Tibial nerve (tissue), 4 donors: ENCODE results near the gene NAXD. TPM values are rescaled to one million over a fixed set of nuclear protein-coding genes. Genes with fewer than 3 reads are reported as not detected.
"Not testable (repeated sequence)": the region's sequence is repeated elsewhere in the genome, so short reads cannot be mapped to it uniquely, and the experiment has no call there.

Experiments
- DNase-seq, 2 donors: peaks; one replicate each; pipeline ENCODE4 v3.0.0-alpha.2; 2019; ENCODE audit warnings: low spot score in 2 of 2
- H3K27ac ChIP-seq, 4 donors: fragments of 200-600 bp; sonication (generic) in 3 of 4; one replicate each; pipeline ENCODE4 v1.5.1; 2017 to 2019; ENCODE audit warnings: mild to moderate bottlenecking in 1 of 4
- H3K27me3 ChIP-seq, 2 donors: fragments of 200-600 bp; sonication (generic) in 1 of 2; one replicate each; pipeline versions ENCODE4 v1.5.1 to v1.6.0; 2017 to 2019
- H3K36me3 ChIP-seq, 3 donors: fragments of 200-600 bp; sonication (generic); one replicate each; pipeline ENCODE4 v1.5.1; 2018 to 2019
- H3K4me1 ChIP-seq, 4 donors: fragments of 200-600 bp; sonication (generic) in 3 of 4; one replicate each; pipeline ENCODE4 v1.5.1; 2017 to 2019
- H3K4me3 ChIP-seq, 4 donors: fragments of 200-600 bp; sonication (generic) in 3 of 4; one replicate each; pipeline ENCODE4 v1.5.1; 2017 to 2019; ENCODE audit warnings: mild to moderate bottlenecking in 1 of 4, moderate library complexity in 1 of 4
- H3K9me3 ChIP-seq, 4 donors: fragments of 200-600 bp; sonication (generic) in 3 of 4; one replicate each; pipeline ENCODE4 v1.5.1; 2017 to 2019
- EP300 ChIP-seq, 2 donors: sonication (generic); formaldehyde crosslinking; IDR thresholded peaks; one replicate each; pipeline ENCODE4 v1.6.1; 2017; ENCODE audit warnings: antibody characterized with exemption in 2 of 2, mild to moderate bottlenecking in 1 of 2
- POLR2A ChIP-seq, 2 donors: fragments of 450-650 bp; IDR thresholded peaks; one replicate each; pipeline ENCODE4 v1.6.1; 2017; ENCODE audit warnings: antibody characterized with exemption in 2 of 2, mild to moderate bottlenecking in 2 of 2, moderate library complexity in 2 of 2
- WGBS, 2 donors: methylation state at CpG; one replicate each; pipeline ENCODE4 v1.1.5; 2018; 5-methylcytosine and 5-hydroxymethylcytosine counted together
- total RNA-seq, 4 donors: library from RNA; depleted of rRNA; stranded (reverse); fragments of >200 nt; gene quantifications; one replicate each; pipeline ENCODE4 v1.1.0, GENCODE V29; 2016
- TF ChIP-seq, protein P1 (sequence below), 5 experiments: fragments of 200-600 bp in 3 of 5; fragments of 450-650 bp in 2 of 5; sonication (generic) in 3 of 5; IDR thresholded peaks; one replicate each; pipeline ENCODE4 v1.5.1; 2016 to 2019; ENCODE audit warnings: antibody characterized with exemption in 5 of 5, mild to moderate bottlenecking in 3 of 5, moderate library complexity in 2 of 5

Gene NAXD
- total RNA-seq, 4 donors from 2014 or later: 27.6 to 45.7 (median 38.5) TPM

DNA sequence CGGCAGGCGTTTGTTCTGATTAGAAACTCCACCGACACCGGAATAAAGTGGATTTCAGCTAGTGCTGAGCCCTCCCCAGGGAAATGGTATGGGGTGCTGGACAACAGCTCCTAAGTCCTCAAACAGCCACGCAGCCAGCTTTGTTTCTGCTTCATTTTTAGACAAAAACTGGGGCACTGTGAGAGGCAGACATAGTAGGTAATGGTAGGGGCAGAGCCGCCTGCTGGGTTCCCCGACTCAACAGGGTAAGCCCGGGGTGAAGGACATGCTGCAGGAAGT, 50.8 kb downstream of the NAXD start:
- no peak overlapping the region for H3K4me3 ChIP-seq
- H3K36me3 ChIP-seq: peaks cover 7 to 100% (median 10%) of the 10 kb centered on the region in 3 donors
- H3K9me3 ChIP-seq: peaks cover 0 to 7% (median 0%) of the 10 kb centered on the region in 4 donors
- H3K4me1 ChIP-seq: no peaks in the 10 kb centered on the region
- H3K27ac ChIP-seq: no peak overlapping the region
- no peaks in the 10 kb centered on the region for H3K27me3 ChIP-seq
- TF ChIP-seq EP300 (IDR thresholded peaks at IDR 0.05): no peak
- no peak for TF ChIP-seq POLR2A (IDR thresholded peaks at IDR 0.05)
- TF ChIP-seq, protein P1, sequence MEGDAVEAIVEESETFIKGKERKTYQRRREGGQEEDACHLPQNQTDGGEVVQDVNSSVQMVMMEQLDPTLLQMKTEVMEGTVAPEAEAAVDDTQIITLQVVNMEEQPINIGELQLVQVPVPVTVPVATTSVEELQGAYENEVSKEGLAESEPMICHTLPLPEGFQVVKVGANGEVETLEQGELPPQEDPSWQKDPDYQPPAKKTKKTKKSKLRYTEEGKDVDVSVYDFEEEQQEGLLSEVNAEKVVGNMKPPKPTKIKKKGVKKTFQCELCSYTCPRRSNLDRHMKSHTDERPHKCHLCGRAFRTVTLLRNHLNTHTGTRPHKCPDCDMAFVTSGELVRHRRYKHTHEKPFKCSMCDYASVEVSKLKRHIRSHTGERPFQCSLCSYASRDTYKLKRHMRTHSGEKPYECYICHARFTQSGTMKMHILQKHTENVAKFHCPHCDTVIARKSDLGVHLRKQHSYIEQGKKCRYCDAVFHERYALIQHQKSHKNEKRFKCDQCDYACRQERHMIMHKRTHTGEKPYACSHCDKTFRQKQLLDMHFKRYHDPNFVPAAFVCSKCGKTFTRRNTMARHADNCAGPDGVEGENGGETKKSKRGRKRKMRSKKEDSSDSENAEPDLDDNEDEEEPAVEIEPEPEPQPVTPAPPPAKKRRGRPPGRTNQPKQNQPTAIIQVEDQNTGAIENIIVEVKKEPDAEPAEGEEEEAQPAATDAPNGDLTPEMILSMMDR (IDR thresholded peaks at IDR 0.05): no peak
- 76 to 84% methylated on average over 8 of the region's 8 CpGs for WGBS, 2 donors
- DNase-seq: no peak

GRCh38 chr13:110669036-110669435, 53.7 kb downstream of the NAXD start:
- TF ChIP-seq, protein P1 (IDR thresholded peaks at IDR 0.05): no peak
- TF ChIP-seq POLR2A (IDR thresholded peaks at IDR 0.05) (no peak), EP300 (IDR thresholded peaks at IDR 0.05) (no peak)
- H3K4me1 ChIP-seq: no peaks in the 10 kb centered on the region
- no peak overlapping the region for H3K27ac ChIP-seq
- peaks cover 5 to 77% (median 10%) of the 10 kb centered on the region in 3 donors for H3K36me3 ChIP-seq
- no peaks in the 10 kb centered on the region for H3K27me3 ChIP-seq
- no peak for DNase-seq
- H3K4me3 ChIP-seq: no peak overlapping the region
- 90 to 96% methylated on average over 9 of the region's 9 CpGs for WGBS, 2 donors
- peaks cover 0 to 9% (median 0%) of the 10 kb centered on the region in 4 donors for H3K9me3 ChIP-seq

DNA sequence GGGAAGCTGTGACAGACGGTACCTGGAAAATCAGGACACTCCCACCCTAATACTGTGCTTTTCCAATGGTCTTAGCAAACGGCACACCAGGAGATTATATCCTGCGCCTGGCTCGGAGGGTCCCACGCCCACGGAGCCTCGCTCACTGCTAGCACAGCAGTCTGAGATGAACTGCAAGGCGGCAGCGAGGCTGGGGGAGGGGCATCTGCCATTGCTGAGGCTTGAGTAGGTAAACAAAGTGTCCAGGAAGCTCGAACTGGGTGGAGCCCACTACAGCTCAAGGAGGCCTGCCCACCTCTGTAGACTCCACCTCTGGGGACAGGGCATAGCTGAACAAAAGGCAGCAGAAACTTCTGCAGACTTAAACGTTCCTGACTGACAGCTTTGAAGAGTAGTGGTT, 54.5 kb downstream of the NAXD start:
- DNase-seq, H3K4me1 ChIP-seq, H3K27me3 ChIP-seq, H3K27ac ChIP-seq, H3K4me3 ChIP-seq: not testable (repeated sequence)
- 95 to 99% methylated on average over 11 of the region's 11 CpGs for WGBS, 2 donors
- peaks cover 0 to 13% (median 0%) of the 10 kb centered on the region in 4 donors for H3K9me3 ChIP-seq
- H3K36me3 ChIP-seq: peaks cover 5 to 76% (median 10%) of the 10 kb centered on the region in 3 donors

DNA sequence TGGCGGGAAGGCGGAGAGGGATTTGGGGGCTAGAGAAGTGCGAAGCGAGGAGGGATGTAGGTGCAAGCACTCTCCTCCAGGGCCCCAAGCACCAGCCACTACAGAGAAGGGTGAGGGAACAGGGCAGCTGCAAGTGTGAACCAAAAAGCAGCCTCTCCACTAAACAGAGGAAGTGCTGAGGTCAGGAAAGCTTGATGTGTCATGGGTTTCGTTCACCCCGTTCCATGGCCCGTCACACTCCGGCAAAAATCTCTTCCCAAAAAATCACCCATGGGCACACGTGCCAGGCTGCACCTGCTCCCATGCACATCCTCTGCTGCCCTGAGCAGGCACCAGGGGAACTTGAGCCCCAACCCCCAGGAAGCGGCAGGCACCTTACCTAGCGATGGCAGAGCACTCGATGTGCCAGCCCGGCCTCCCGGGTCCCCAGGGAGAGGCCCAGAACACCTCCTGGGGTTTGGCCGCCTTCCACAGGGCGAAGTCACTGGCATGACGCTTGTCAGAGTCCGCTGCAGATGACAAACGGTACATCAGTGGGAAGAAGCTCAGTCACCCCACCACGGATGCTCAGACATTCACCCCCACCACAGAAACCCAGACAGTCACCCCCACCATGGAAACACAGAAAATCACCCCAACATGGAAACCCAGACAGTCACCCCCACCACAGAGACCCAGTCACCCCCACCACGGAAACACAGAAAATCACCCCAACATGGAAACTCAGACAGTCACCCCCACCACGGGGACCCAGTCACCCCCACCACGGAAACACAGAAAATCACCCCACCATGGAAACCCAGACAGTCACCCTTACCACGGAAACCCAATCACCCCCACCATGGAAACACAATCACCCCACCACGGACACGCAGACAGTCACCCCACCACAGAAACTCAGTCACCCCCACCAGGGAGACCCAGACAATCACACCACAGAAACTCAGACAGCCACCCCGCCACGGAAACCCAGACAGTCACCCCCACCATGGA, 61.5 kb downstream of the NAXD start:
- H3K36me3 ChIP-seq: peaks cover 0 to 64% (median 3%) of the 10 kb centered on the region in 3 donors
- H3K27me3 ChIP-seq: no peaks in the 10 kb centered on the region
- DNase-seq: no peak
- 90 to 93% methylated on average over 23 of the region's 28 CpGs for WGBS, 2 donors
- H3K4me1 ChIP-seq: no peaks in the 10 kb centered on the region
- no peak overlapping the region for H3K4me3 ChIP-seq
- H3K9me3 ChIP-seq: peaks cover 0 to 6% (median 0%) of the 10 kb centered on the region in 4 donors
- TF ChIP-seq, protein P1 (IDR thresholded peaks at IDR 0.05): no peak
- TF ChIP-seq POLR2A (IDR thresholded peaks at IDR 0.05) (no peak), EP300 (IDR thresholded peaks at IDR 0.05) (no peak)
- peak overlapping the region in 1 of 4 donors; percentile 45 for H3K27ac ChIP-seq

GRCh38 chr13:110677731-110678545, 62.6 kb downstream of the NAXD start:
- H3K36me3 ChIP-seq: peaks cover 0 to 75% (median 3%) of the 10 kb centered on the region in 3 donors
- no peaks in the 10 kb centered on the region for H3K4me1 ChIP-seq
- 92 to 93% methylated on average over 28 of the region's 28 CpGs for WGBS, 2 donors
- TF ChIP-seq EP300 (IDR thresholded peaks at IDR 0.05) (no peak), POLR2A (IDR thresholded peaks at IDR 0.05) (no peak)
- TF ChIP-seq, protein P1 (IDR thresholded peaks at IDR 0.05): no peak
- H3K27me3 ChIP-seq: no peaks in the 10 kb centered on the region
- no peak overlapping the region for H3K27ac ChIP-seq
- DNase-seq: no peak
- no peak overlapping the region for H3K4me3 ChIP-seq
- peaks cover 0 to 6% (median 0%) of the 10 kb centered on the region in 4 donors for H3K9me3 ChIP-seq
